Pancreas (tissue), 10 donors: ENCODE data around the gene GPR108. TPM values are rescaled to one million over a fixed set of nuclear protein-coding genes. Genes with fewer than 3 reads are reported as not detected.
"Not testable (repeated sequence)": the region's sequence is repeated elsewhere in the genome, so short reads cannot be mapped to it uniquely, and the experiment has no call there.

Experiments used
- ATAC-seq, 4 donors: fragments of 200-7000 bp; cut with Tn5 transposase; one replicate each; pipeline versions ENCODE4 v1.8.0 to v1.9.1; 2020; ENCODE audit warnings: mild to moderate bottlenecking in 4 of 4, moderate library complexity in 4 of 4
- DNase-seq, 6 donors: peaks; one replicate each; pipeline ENCODE4 v3.0.0-alpha.2; 2020
- FAIRE-seq: peaks from 2 replicates; lab custom pipeline; 2012; peaks lifted over from hg19 to GRCh38; lab: Jason Lieb, UNC
- H3K27ac ChIP-seq, 4 donors: fragments of 200-600 bp; sonication (generic); 1 replicate in 3 of 4; 2 replicates in 1 of 4; pipeline versions ENCODE4 v1.5.0 to v1.8.0; 2020
- H3K27me3 ChIP-seq, 4 donors: fragments of 200-600 bp; one replicate each; pipeline ENCODE4 v1.8.0; 2021
- H3K36me3 ChIP-seq, 3 donors: fragments of 200-600 bp; sonication (generic) in 1 of 3; one replicate each; pipeline versions ENCODE4 v1.5.0 to v1.8.0; 2020 to 2021
- H3K4me1 ChIP-seq, 3 donors: fragments of 200-600 bp; one replicate each; pipeline ENCODE4 v1.8.0; 2021
- H3K4me3 ChIP-seq, 4 donors: fragments of 200-600 bp; sonication (generic) in 2 of 4; one replicate each; pipeline versions ENCODE4 v1.5.0 to v1.8.0; 2020 to 2021
- H3K9me3 ChIP-seq, 4 donors: fragments of 200-600 bp; one replicate each; pipeline ENCODE4 v1.8.0; 2021
- WGBS, 2 donors: extraction: QIAGEN DNeasy Blood & Tissue Kit; methylation state at CpG; one replicate each; pipeline ENCODE4 v1.1.7; 2013; 5-methylcytosine and 5-hydroxymethylcytosine counted together
- intact Hi-C, 3 donors: fragments of 100-400 bp; cut with DNase I; formaldehyde crosslinking; loops; one replicate each; pipeline versions ENCODE4 v1.11.1 to v1.14.2; 2022
- polyA plus RNA-seq, 2 donors: library from polyadenylated mRNA; stranded (reverse); fragments of 200-250 nt; gene quantifications; one replicate each; pipeline ENCODE4 v1.2.3, GENCODE V29; 2013
- total RNA-seq, 6 donors: library from RNA; stranded (reverse); fragmentation: NEBNext Ultra II Directional in 4 of 6; extraction: Animal tissue kit (Norgen Biotek cat#: 25700) in 4 of 6; gene quantifications; one replicate each; pipeline versions ENCODE4 v1.2.1 to v1.2.4, GENCODE V29; 2021 to 2023
- TF ChIP-seq, protein P1 (sequence below), 4 donors: fragments of 200-600 bp; sonication (generic) in 3 of 4; IDR thresholded peaks; one replicate each; pipeline versions ENCODE4 v1.5.0 to v1.8.0; 2021; ENCODE audit warnings: antibody characterized with exemption in 4 of 4
- donor health status: healthy with polysubstance abuse.
- donor health status: DM: no; HTN: no; CAD: no; lungs with moderate emphysema.
- donor health status: DM: no; HTN: no; CAD: no.
- donor health status: control.
- donor health status: control.
- donor health status: Bipolar disorder and iron deficiency.
- donor health status: DM: yes; HTN: yes; CAD: no.
- donor health status: DM: no; HTN: no; CAD: no.
- donor health status: DM: no; HTN: no; CAD: no.
- donor health status: DM: yes; HTN: yes; CAD: no.

GPR108 gene
- total and polyA plus RNA-seq, 8 donors: 46.1 to 154 (median 54.0) TPM

- H3K27ac ChIP-seq: peak overlapping the region in 1 of 4 donors; percentile 54
- no peak for FAIRE-seq
Observed at GRCh38 chr19:6752256-6753177, 15.1 kb upstream of the GPR108 start.

DNA sequence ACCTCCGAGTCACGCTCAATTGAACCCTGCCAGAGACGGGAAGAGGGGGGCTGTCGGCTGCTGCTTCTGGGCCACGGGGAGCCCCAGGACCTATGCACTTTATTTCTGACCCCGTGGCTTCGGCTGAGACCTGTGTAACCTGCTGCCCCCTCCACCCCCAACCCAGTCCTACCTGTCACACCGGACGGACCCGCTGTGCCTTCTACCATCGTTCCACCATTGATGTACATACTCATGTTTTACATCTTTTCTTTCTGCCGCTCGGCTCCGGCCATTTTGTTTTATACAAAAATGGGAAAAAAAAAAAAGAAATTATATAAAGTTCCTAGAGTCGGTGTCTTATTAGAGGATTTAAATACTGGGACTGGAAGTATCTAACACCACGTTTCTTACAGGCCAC lies 13.8 kb upstream of the GPR108 start:
- intact Hi-C loops: no loop called here
- no peaks in the 10 kb centered on the region for H3K27me3 ChIP-seq
- no peaks in the 10 kb centered on the region for H3K4me1 ChIP-seq
- H3K4me3 ChIP-seq: no peak overlapping the region
- H3K36me3 ChIP-seq: peaks cover 0 to 52% (median 22%) of the 10 kb centered on the region in 3 donors
- 93 to 95% methylated on average over 16 of the region's 16 CpGs for WGBS, 2 donors
- ATAC-seq: no peak
- no peak for FAIRE-seq
- H3K9me3 ChIP-seq: no peaks in the 10 kb centered on the region
- DNase-seq: peak in 1 of 6 donors; percentile 21
- no peak overlapping the region for H3K27ac ChIP-seq
- TF ChIP-seq, protein P1, sequence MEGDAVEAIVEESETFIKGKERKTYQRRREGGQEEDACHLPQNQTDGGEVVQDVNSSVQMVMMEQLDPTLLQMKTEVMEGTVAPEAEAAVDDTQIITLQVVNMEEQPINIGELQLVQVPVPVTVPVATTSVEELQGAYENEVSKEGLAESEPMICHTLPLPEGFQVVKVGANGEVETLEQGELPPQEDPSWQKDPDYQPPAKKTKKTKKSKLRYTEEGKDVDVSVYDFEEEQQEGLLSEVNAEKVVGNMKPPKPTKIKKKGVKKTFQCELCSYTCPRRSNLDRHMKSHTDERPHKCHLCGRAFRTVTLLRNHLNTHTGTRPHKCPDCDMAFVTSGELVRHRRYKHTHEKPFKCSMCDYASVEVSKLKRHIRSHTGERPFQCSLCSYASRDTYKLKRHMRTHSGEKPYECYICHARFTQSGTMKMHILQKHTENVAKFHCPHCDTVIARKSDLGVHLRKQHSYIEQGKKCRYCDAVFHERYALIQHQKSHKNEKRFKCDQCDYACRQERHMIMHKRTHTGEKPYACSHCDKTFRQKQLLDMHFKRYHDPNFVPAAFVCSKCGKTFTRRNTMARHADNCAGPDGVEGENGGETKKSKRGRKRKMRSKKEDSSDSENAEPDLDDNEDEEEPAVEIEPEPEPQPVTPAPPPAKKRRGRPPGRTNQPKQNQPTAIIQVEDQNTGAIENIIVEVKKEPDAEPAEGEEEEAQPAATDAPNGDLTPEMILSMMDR (IDR thresholded peaks at IDR 0.05): no peak

More at GRCh38 chr19:6752256-6753177, 15.1 kb upstream of the GPR108 start:
- no peak overlapping the region for H3K4me3 ChIP-seq
- intact Hi-C loops: no loop called here
- no peaks in the 10 kb centered on the region for H3K4me1 ChIP-seq
- TF ChIP-seq, protein P1 (IDR thresholded peaks at IDR 0.05): no peak
- peak; percentile 15 to 76 (median 22) for ATAC-seq
- DNase-seq: peak in 2 of 6 donors; percentile 50 to 74
- 80 to 83% methylated on average over 45 to 50 of the region's 50 CpGs for WGBS, 2 donors
- no peaks in the 10 kb centered on the region for H3K27me3 ChIP-seq
- no peaks in the 10 kb centered on the region for H3K9me3 ChIP-seq
- H3K36me3 ChIP-seq: peaks cover 0 to 39% (median 12%) of the 10 kb centered on the region in 3 donors

DNA sequence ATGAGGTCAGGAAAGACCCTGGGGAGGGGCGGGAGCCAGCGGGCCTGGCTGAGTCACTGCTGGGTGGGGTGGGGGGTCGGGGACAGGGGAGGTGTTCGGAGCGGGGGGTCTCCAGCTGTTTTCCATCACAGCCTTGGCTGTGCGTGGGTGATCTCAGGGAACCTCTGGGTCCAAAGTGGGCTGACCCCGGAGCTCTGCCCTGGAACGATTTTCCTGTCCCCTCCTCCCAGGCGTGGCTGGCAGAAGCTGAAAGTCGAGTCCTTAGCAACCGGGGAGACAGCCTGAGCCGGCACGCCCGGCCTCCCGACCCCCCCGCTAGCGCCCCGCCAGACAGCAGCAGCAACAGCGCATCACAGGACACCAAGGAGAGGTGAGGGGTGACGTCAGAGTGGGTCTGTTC lies 12.7 kb upstream of the GPR108 start:
- DNase-seq (peak in 1 of 6 donors; percentile 20), ATAC-seq (no peak), FAIRE-seq (no peak)
- Histone ChIP-seq H3K27me3 (no peaks in the 10 kb centered on the region), H3K4me3 (no peak overlapping the region), H3K9me3 (no peaks in the 10 kb centered on the region), H3K27ac (no peak overlapping the region), H3K4me1 (no peaks in the 10 kb centered on the region), H3K36me3 (peaks cover 0 to 55% (median 22%) of the 10 kb centered on the region in 3 donors)
- TF ChIP-seq, protein P1 (IDR thresholded peaks at IDR 0.05): no peak
- intact Hi-C loops: no loop called here
- WGBS, 2 donors: 85 to 88% methylated on average over 20 of the region's 20 CpGs

GRCh38 chr19:6748543-6748942 lies 11.2 kb upstream of the GPR108 start:
- FAIRE-seq, H3K4me3 ChIP-seq, ATAC-seq, DNase-seq, H3K27me3 ChIP-seq, H3K9me3 ChIP-seq, H3K27ac ChIP-seq, H3K4me1 ChIP-seq, intact Hi-C loops: not testable (repeated sequence)
- WGBS, 2 donors: 86 to 87% methylated on average over 10 of the region's 10 CpGs
- H3K36me3 ChIP-seq: peaks cover 0 to 43% (median 22%) of the 10 kb centered on the region in 3 donors

- intact Hi-C loops: no loop called here
- ATAC-seq: no peak
Observed at GRCh38 chr19:6745965-6746364, 8.6 kb upstream of the GPR108 start.

More at GRCh38 chr19:6745965-6746364, 8.6 kb upstream of the GPR108 start:
- WGBS, 2 donors: 89 to 90% methylated on average over 23 to 24 of the region's 24 CpGs
- Histone ChIP-seq H3K27me3 (no peaks in the 10 kb centered on the region), H3K9me3 (no peaks in the 10 kb centered on the region), H3K4me3 (no peak overlapping the region), H3K4me1 (peaks cover 0 to 9% (median 0%) of the 10 kb centered on the region in 3 donors), H3K36me3 (peaks cover 0 to 42% (median 18%) of the 10 kb centered on the region in 3 donors), H3K27ac (no peak overlapping the region)
- DNase-seq (peak in 2 of 6 donors; percentile 56 to 58), FAIRE-seq (no peak)
- TF ChIP-seq, protein P1 (IDR thresholded peaks at IDR 0.05): no peak
